ENCODE measurements around the gene SLX1B. TPM values are rescaled to one million over a fixed set of nuclear protein-coding genes. Genes with fewer than 3 reads are reported as not detected.
"Not testable (repeated sequence)": the region's sequence is repeated elsewhere in the genome, so short reads cannot be mapped to it uniquely, and the experiment has no call there.

Gene SLX1B
- total RNA-seq, 2 experiments from 2014 or later, result 29.9 to 80.3 TPM

DNA sequence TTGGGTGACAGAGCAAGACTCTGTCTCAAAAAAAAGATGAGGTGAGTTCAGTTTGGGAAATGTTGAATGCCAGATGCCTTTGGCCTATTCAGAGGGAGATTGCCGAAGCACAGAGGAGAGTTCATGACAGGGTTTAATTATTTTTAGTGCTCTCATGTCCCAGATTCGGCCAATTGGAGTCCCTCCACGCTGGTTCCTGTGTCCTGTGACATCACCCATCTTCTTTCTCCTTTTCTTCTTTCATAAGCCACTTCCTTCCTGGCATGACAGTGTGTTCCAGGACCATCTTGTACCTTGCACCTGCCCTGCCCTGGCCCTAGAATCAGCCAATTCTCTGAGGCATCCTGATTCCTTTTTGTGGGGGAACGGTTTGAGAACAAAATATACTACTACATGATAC, 17.7 kb downstream of the SLX1B start:
- CTCF ChIA-PET; POLR2A ChIA-PET; DNase-seq; H3K27ac Mint-ChIP-seq; H3K36me3 Mint-ChIP-seq (ENCODE audit: low read depth); H3K9me3 Mint-ChIP-seq; H3K4me1 Mint-ChIP-seq; H3K4me3 Mint-ChIP-seq; H3K27me3 Mint-ChIP-seq: not testable (repeated sequence)

DNA sequence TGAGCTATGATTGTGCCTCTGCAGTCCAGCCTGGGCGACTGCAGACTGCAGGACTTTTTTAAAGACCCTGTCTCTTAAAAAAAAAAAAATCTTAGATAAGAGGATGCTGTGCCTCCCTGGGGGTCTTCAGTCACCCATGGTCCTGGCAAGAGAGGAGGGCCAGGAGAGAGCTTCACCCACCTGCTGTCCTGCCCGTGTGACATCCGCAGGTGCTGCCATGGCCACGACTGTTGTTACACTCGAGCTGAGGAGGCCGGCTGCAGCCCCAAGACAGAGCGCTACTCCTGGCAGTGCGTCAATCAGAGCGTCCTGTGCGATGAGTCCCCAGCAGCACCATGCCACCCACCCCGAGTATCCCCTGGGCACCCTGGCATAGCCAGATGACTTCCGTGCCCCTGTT, 27.9 kb downstream of the SLX1B start:
- H3K9me3 Mint-ChIP-seq; H3K27me3 Mint-ChIP-seq; H3K4me3 Mint-ChIP-seq; DNase-seq; H3K36me3 Mint-ChIP-seq (ENCODE audit: low read depth); CTCF ChIA-PET; H3K4me1 Mint-ChIP-seq; POLR2A ChIA-PET; H3K27ac Mint-ChIP-seq: not testable (repeated sequence)

DNA sequence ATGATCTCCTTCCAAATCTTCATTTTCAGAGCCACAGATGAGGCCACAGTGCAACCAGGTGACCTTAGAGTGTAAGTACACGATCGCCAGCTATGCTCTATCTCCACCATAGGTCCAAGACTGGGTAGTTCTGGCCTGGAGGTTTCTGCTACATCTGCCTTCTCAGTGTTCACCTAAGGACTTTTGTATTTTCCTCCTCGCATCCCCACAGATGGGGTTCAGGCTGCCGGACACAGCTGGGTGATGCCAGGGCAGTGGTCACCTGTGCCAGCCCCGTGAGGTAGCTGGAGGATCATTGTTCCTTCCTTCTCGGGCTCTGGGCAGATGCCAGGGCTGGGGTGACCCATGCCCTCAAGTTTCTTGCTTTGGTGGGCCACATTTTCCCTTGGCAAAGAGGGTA, 52.0 kb downstream of the SLX1B start, which contains the start of gene NPIPB12:
Gene NPIPB12, minus strand, starts transcription at position 101 of the 400 bp plus-strand sequence.
- H3K4me3 Mint-ChIP-seq; DNase-seq; H3K27ac Mint-ChIP-seq; H3K27me3 Mint-ChIP-seq; H3K36me3 Mint-ChIP-seq (ENCODE audit: low read depth); H3K4me1 Mint-ChIP-seq; CTCF ChIA-PET; POLR2A ChIA-PET; H3K9me3 Mint-ChIP-seq: not testable (repeated sequence)

Other genes starting within 250 kb of the SLX1B start
- 1 to 10 TPM in 1 of 2 experiments, under 1 TPM in 1; 0.95 to 1.4 TPM for gene NPIPB11, start 47.8 kb upstream of the SLX1B start, total RNA-seq
- 10 to 100 TPM in 1 of 2 experiments, 1 to 10 TPM in 1; 9.2 to 11.7 TPM for gene BOLA2, start 182 bp upstream of the SLX1B start, total RNA-seq
- gene SULT1A4, start 5.4 kb downstream of the SLX1B start, total RNA-seq, result 1 to 10 TPM; 1.9 to 2.4 TPM
- gene NPIPB12, start 51.9 kb downstream of the SLX1B start, total RNA-seq, result 10 to 100 TPM; 40.8 to 48.3 TPM
- 100 to 1,000 TPM; 341 to 359 TPM for gene SPN, start 208.7 kb downstream of the SLX1B start, total RNA-seq
- 1 to 10 TPM; 8.3 to 9.3 TPM for gene QPRT, start 224.6 kb downstream of the SLX1B start, total RNA-seq

Data from activated CD4-positive, alpha-beta memory T cell treated with anti-CD3 and anti-CD28 coated beads, Interleukin-2, amount 10 ng/mL, durations not matched to agents 7 days and 5 days (primary cell).